ENCODE results near the gene NENF. TPM values are rescaled to one million over a fixed set of nuclear protein-coding genes. Genes with fewer than 3 reads are reported as not detected.

NENF gene
- total RNA-seq, 4 donors from 2014 or later, result 42.8 to 113 (median 75.7) TPM

GRCh38 chr1:212447478-212447877 lies 14.8 kb downstream of the NENF start:
- no peak for TF ChIP-seq POLR2AphosphoS5 (IDR thresholded peaks at IDR 0.05)
- no peak for TF ChIP-seq EP300 (IDR thresholded peaks at IDR 0.05)

DNA sequence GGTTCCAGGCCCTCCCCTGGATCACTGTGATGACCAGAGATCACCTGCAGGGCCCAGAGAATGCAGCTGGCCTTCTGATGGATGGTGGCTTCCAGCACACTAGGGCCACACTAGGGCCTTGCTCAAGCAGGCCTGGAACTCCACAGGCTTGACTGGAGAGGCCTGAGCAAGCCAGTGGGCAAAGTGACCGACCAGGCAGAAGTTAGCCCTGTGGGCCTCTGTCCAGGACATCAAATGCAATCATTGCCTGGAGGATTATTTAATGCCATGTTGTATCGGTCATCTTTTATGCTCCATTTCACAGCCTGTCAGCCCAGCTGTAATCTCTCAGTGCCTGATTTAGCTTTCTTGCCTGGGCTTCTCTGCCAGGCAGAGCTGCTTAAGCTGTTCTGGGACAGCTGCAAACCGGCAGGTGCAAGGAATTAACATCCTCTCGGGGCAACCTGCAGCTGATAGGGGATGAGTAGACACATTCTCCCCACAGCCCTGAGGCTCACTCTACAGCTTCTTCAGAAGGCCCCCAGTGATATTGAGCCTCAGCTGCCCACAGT lies 17.7 kb downstream of the NENF start:
- Histone ChIP-seq H3K9me3 (no peaks in the 10 kb centered on the region), H3K4me1 (peaks cover 0 to 37% (median 16%) of the 10 kb centered on the region in 3 donors), H3K4me3 (no peak overlapping the region), H3K27ac (peak overlapping the region in 1 of 4 donors; percentile 38), H3K27me3 (no peaks in the 10 kb centered on the region), H3K36me3 (peaks cover 0 to 24% of the 10 kb centered on the region in 2 donors)
- no peak for ATAC-seq
- 23 to 39% methylated on average over 2 of the region's 4 CpGs for WGBS, 2 donors (ENCODE audit: low coverage in 1 of 2)
- no peak for TF ChIP-seq CTCF (IDR thresholded peaks at IDR 0.05)

More at GRCh38 chr1:212447478-212447877, 14.8 kb downstream of the NENF start:
- Histone ChIP-seq H3K36me3 (peaks cover 0 to 53% of the 10 kb centered on the region in 2 donors), H3K4me1 (peaks cover 0 to 16% (median 1%) of the 10 kb centered on the region in 3 donors), H3K27ac (no peak overlapping the region), H3K9me3 (no peaks in the 10 kb centered on the region), H3K27me3 (no peaks in the 10 kb centered on the region), H3K4me3 (no peak overlapping the region)
- no peak for ATAC-seq
- 80% methylated on average over 1 of the region's 2 CpGs; no CpG with 5 or more reads in 1 of the 2 donors for WGBS, 2 donors (ENCODE audit: low coverage in 1 of 2)

- Histone ChIP-seq H3K9me3 (no peaks in the 10 kb centered on the region), H3K36me3 (peaks cover 0 to 12% of the 10 kb centered on the region in 2 donors), H3K4me3 (no peak overlapping the region), H3K4me1 (peaks cover 0 to 49% (median 24%) of the 10 kb centered on the region in 3 donors), H3K27ac (peak overlapping the region in 3 of 4 donors; percentile 66 to 83 (median 79)), H3K27me3 (no peaks in the 10 kb centered on the region)
- no peak for TF ChIP-seq EP300 (IDR thresholded peaks at IDR 0.05)
- TF ChIP-seq POLR2A (IDR thresholded peaks at IDR 0.05), result no peak
- no peak for TF ChIP-seq CTCF (IDR thresholded peaks at IDR 0.05)
- TF ChIP-seq POLR2AphosphoS5 (IDR thresholded peaks at IDR 0.05), result no peak
- 100% methylated on average over 1 of the region's 6 CpGs; no CpG with 5 or more reads in 1 of the 2 donors for WGBS, 2 donors (ENCODE audit: low coverage in 1 of 2)
- ATAC-seq, result no peak
These were observed 18.9 kb downstream of the NENF start for GRCh38 chr1:212451416-212452322.

DNA sequence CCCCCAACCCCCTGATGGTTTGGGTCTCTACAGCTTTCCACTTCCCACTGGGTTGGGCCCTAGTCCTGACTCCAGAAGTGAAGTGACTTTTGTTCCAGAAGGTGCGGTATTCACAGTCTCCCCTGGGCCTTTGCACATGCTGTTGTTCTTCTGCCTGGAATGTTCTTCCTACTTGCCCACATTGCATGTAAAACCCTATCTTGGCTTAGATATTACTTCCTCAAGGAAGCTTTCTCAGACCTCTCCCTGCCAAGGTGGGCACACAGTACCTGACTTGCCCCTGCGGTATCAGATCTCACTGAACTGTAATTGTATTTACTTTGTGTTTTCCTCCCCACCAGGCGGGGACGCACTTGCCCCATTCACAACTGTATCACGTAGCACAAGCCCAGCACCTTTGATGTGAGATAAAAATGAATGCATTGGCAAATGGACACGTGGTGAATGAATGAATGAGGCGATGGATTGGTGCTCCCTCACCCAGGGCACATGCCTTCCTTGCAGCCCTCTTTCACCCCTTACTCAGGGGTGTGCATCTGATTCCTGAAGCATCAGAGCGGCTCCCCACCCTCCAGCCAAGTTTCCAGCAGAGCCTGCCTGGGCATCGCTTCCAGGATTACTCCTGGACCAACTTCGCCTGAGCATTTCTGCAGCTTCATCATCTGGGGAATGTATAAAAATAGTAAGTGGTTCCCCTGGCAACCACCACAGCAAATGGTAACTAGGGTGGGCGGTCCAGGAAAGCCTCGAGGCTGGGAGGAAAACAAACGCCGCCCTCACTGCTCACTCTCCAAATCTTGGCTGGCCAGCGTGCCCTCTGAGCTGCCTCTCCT lies 19.8 kb downstream of the NENF start:
- Histone ChIP-seq H3K4me1 (peaks cover 0 to 49% (median 24%) of the 10 kb centered on the region in 3 donors), H3K27me3 (no peaks in the 10 kb centered on the region), H3K36me3 (peaks cover 0 to 3% of the 10 kb centered on the region in 2 donors), H3K27ac (peak overlapping the region in 3 of 4 donors; percentile 66 to 83 (median 79)), H3K4me3 (no peak overlapping the region), H3K9me3 (no peaks in the 10 kb centered on the region)
- WGBS, 2 donors (ENCODE audit: low coverage in 1 of 2), result 23 to 43% methylated on average over 6 to 12 of the region's 15 CpGs
- ATAC-seq, result peak; percentile 68
- TF ChIP-seq EP300 (IDR thresholded peaks at IDR 0.05), result no peak
- TF ChIP-seq POLR2AphosphoS5 (IDR thresholded peaks at IDR 0.05), result peak; percentile 42

DNA sequence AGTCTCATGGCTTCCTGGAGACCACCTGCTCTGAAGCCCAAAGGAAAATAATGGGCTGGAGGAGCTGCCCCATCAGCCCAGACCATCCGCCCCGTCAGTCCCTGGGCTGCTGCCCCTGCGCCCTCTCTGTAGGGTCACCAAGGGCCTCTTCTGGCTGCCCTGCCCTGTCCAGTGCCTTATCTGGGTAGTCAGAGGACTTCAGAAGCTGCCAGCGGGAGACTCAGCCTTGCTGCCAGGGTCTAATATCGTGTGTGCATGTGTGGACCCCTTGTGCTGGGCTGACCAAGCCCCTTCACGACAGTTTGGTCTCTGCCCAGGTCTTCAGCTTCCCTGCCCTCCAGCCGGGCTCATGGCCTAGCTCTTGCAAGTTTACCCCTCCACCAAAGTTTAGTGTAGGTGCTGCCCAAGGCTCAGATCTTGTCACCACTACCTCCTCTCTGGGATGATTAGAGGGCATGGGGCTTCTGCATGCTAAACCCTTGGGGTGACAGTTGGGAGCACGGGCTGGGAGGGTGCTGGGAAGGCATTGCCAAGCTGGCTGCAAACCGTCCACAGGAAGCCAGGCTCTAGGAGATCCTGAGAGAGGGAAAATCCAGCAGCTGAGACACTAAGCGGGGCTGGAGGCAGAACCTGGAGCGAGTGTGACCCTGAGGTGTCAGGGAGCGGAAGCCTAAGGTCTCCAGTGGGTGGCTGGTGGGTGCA lies 20.6 kb downstream of the NENF start:
- peak; percentile 6 for ATAC-seq
- H3K27ac ChIP-seq, result peak overlapping the region in 3 of 4 donors; percentile 66 to 83 (median 79)
- WGBS, 2 donors (ENCODE audit: low coverage in 1 of 2), result 23 to 96% methylated on average over 3 of the region's 12 CpGs
- H3K4me1 ChIP-seq, result peaks cover 0 to 49% (median 24%) of the 10 kb centered on the region in 3 donors
- H3K36me3 ChIP-seq, result no peaks in the 10 kb centered on the region
- H3K4me3 ChIP-seq, result no peak overlapping the region
- H3K9me3 ChIP-seq, result peaks cover 0 to 7% (median 0%) of the 10 kb centered on the region in 3 donors
- H3K27me3 ChIP-seq, result no peaks in the 10 kb centered on the region
- TF ChIP-seq CTCF (IDR thresholded peaks at IDR 0.05), result no peak
- TF ChIP-seq EP300 (IDR thresholded peaks at IDR 0.05), result no peak
- TF ChIP-seq POLR2A (IDR thresholded peaks at IDR 0.05), result no peak
- TF ChIP-seq POLR2AphosphoS5 (IDR thresholded peaks at IDR 0.05), result no peak
